AG08395 (cell line): ENCODE results near the gene VGLL1.
A peak's percentile ranks its signal among the peaks of the same experiment; 100 is the strongest.

Experiments
- DNase-seq: peaks from one replicate; pipeline ENCODE4 v3.0.0; 2012; ENCODE audit warnings: mixed read lengths, low spot score

VGLL1 gene

GRCh38 chrX:136531951-136532350 is at the start of gene VGLL1:
Gene VGLL1, plus strand, starts transcription at chrX:136532215. Its CDS starts 3,806 bp downstream, at chrX:136536021.
- no peak for DNase-seq

- no peak for DNase-seq
Measured at GRCh38 chrX:136487647-136488046, 44.4 kb upstream of the VGLL1 start, which contains the start of gene BRS3. Gene BRS3, plus strand, starts transcription at chrX:136487947. Its CDS starts 168 bp downstream, at chrX:136488115.

- DNase-seq: no peak
Measured at GRCh38 chrX:136488706-136489105, 43.3 kb upstream of the VGLL1 start.

- DNase-seq: no peak
Measured at GRCh38 chrX:136491832-136492231, 40.2 kb upstream of the VGLL1 start.

- no peak for DNase-seq
Measured at GRCh38 chrX:136493011-136493410, 39.0 kb upstream of the VGLL1 start.

GRCh38 chrX:136495043-136495442 is 37.0 kb upstream of the VGLL1 start:
- no peak for DNase-seq

- DNase-seq: no peak
Measured at GRCh38 chrX:136496186-136496763, 35.7 kb upstream of the VGLL1 start.

GRCh38 chrX:136496764-136497555 is 35.1 kb upstream of the VGLL1 start:
- DNase-seq: peak; percentile 66

- DNase-seq: no peak
Measured at GRCh38 chrX:136497556-136498052, 34.4 kb upstream of the VGLL1 start, which contains the start of gene HTATSF1. Gene HTATSF1, plus strand, starts transcription at chrX:136497592. Its CDS starts 93 bp downstream, at chrX:136497685.

GRCh38 chrX:136519069-136519468 is 12.9 kb upstream of the VGLL1 start:
- no peak for DNase-seq

- no peak for DNase-seq
Measured at GRCh38 chrX:136523770-136524169, 8.2 kb upstream of the VGLL1 start.

- DNase-seq: peak; percentile 76
Measured at GRCh38 chrX:136525738-136526606, 6.0 kb upstream of the VGLL1 start.

- DNase-seq: no peak
Measured at GRCh38 chrX:136528645-136529315, 3.2 kb upstream of the VGLL1 start.

GRCh38 chrX:136529795-136530194 is 2.2 kb upstream of the VGLL1 start:
- no peak for DNase-seq

- DNase-seq: no peak
Measured at GRCh38 chrX:136534131-136534530, 2.1 kb downstream of the VGLL1 start.

- no peak for DNase-seq
Measured at GRCh38 chrX:136538811-136539210, 6.8 kb downstream of the VGLL1 start.

GRCh38 chrX:136540226-136540625 is 8.2 kb downstream of the VGLL1 start:
- DNase-seq: no peak

- DNase-seq: no peak
Measured at GRCh38 chrX:136541294-136541693, 9.3 kb downstream of the VGLL1 start.

GRCh38 chrX:136542281-136542680 is 10.3 kb downstream of the VGLL1 start:
- no peak for DNase-seq

- DNase-seq: no peak
Measured at GRCh38 chrX:136546371-136546781, 14.4 kb downstream of the VGLL1 start.

GRCh38 chrX:136549226-136549625 is 17.2 kb downstream of the VGLL1 start:
- DNase-seq: no peak

- DNase-seq: no peak
Measured at GRCh38 chrX:136551410-136551809, 19.4 kb downstream of the VGLL1 start.
